IPS-18a (cell line): ENCODE data around the gene EEF1G.
"Not testable (repeated sequence)": the region's sequence is repeated elsewhere in the genome, so short reads cannot be mapped to it uniquely, and the experiment has no call there.

Experiments
- H3K27ac ChIP-seq: one replicate; pipeline ENCODE4 v1.5.1; 2013; ENCODE audit warnings: low read length
- H3K27me3 ChIP-seq: one replicate; pipeline ENCODE4 v1.6.1; 2013; ENCODE audit warnings: mild to moderate bottlenecking, low read length; ENCODE audit not compliant: control insufficient read depth, insufficient read depth
- H3K36me3 ChIP-seq: one replicate; pipeline ENCODE4 v1.6.1; 2013; ENCODE audit warnings: low read depth, low read length; ENCODE audit not compliant: control insufficient read depth
- H3K4me1 ChIP-seq: one replicate; pipeline ENCODE4 v1.6.1; 2013; ENCODE audit warnings: low read depth, low read length; ENCODE audit not compliant: control insufficient read depth
- H3K4me3 ChIP-seq: one replicate; pipeline ENCODE4 v1.5.1; 2013; ENCODE audit warnings: low read length
- H3K9ac ChIP-seq: one replicate; pipeline ENCODE4 v1.6.1; 2013; ENCODE audit warnings: mild to moderate bottlenecking, low read length, moderate library complexity
- H3K9me3 ChIP-seq: one replicate; pipeline ENCODE4 v1.6.1; 2013; ENCODE audit warnings: low read depth, low read length; ENCODE audit not compliant: control insufficient read depth

Gene EEF1G

GRCh38 chr11:62573006-62573591, 592 bp downstream of the EEF1G start:
- Histone ChIP-seq H3K36me3 (peaks cover 59% of the 10 kb centered on the region), H3K27me3 (no peaks in the 10 kb centered on the region), H3K9me3 (no peaks in the 10 kb centered on the region), H3K4me3 (peak overlapping the region; percentile 93), H3K4me1 (peaks cover 7% of the 10 kb centered on the region), H3K9ac (peak overlapping the region; percentile 91), H3K27ac (peak overlapping the region; percentile 79)

DNA sequence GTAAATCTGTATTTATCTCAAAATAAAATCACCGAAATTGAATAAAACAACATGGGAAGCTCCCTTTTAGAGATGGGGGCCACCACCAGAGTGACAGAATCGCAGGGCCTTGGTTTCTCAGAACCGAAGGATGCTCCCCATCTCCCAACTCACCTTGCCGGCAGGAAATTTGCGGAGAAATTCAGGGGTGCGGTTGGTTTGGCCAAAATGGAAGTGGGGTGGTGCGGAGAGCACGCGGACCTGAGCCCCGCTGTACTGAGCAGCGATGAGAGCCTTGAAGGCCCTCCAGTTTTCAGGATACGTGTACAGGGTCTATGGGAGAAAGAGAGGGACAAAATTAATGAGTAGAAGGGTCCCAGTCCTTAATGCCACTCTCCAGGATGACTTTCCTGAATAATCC, 1.3 kb downstream of the EEF1G start:
- Histone ChIP-seq H3K27ac (no peak overlapping the region), H3K36me3 (peaks cover 61% of the 10 kb centered on the region), H3K9ac (peak overlapping the region; percentile 91), H3K9me3 (no peaks in the 10 kb centered on the region), H3K4me1 (peaks cover 7% of the 10 kb centered on the region), H3K4me3 (peak overlapping the region; percentile 93), H3K27me3 (no peaks in the 10 kb centered on the region)

GRCh38 chr11:62571493-62571892, 2.2 kb downstream of the EEF1G start:
- not testable (repeated sequence) for H3K27ac ChIP-seq, H3K27me3 ChIP-seq, H3K9ac ChIP-seq, H3K4me1 ChIP-seq, H3K4me3 ChIP-seq, H3K9me3 ChIP-seq
- H3K36me3 ChIP-seq: peaks cover 61% of the 10 kb centered on the region

GRCh38 chr11:62570903-62571302, 2.8 kb downstream of the EEF1G start:
- not testable (repeated sequence) for H3K9ac ChIP-seq, H3K27ac ChIP-seq, H3K4me1 ChIP-seq, H3K4me3 ChIP-seq, H3K27me3 ChIP-seq, H3K9me3 ChIP-seq
- peaks cover 64% of the 10 kb centered on the region for H3K36me3 ChIP-seq

- H3K4me1 ChIP-seq: peaks cover under 1% of the 10 kb centered on the region
- H3K9ac ChIP-seq: no peak overlapping the region
- no peaks in the 10 kb centered on the region for H3K27me3 ChIP-seq
- H3K4me3 ChIP-seq: no peak overlapping the region
- no peaks in the 10 kb centered on the region for H3K9me3 ChIP-seq
- H3K36me3 ChIP-seq: peaks cover 76% of the 10 kb centered on the region
- H3K27ac ChIP-seq: no peak overlapping the region
These were observed 4.1 kb downstream of the EEF1G start for GRCh38 chr11:62569611-62570010.

GRCh38 chr11:62567018-62567633, 6.6 kb downstream of the EEF1G start:
- Histone ChIP-seq H3K9me3 (no peaks in the 10 kb centered on the region), H3K27me3 (no peaks in the 10 kb centered on the region), H3K4me3 (no peak overlapping the region), H3K27ac (no peak overlapping the region), H3K36me3 (peaks cover 83% of the 10 kb centered on the region), H3K4me1 (no peaks in the 10 kb centered on the region), H3K9ac (no peak overlapping the region)

- H3K9ac ChIP-seq: no peak overlapping the region
- peaks cover 74% of the 10 kb centered on the region for H3K36me3 ChIP-seq
- H3K9me3 ChIP-seq: no peaks in the 10 kb centered on the region
- H3K27ac ChIP-seq: no peak overlapping the region
- no peaks in the 10 kb centered on the region for H3K27me3 ChIP-seq
- H3K4me3 ChIP-seq: no peak overlapping the region
- no peaks in the 10 kb centered on the region for H3K4me1 ChIP-seq
These were observed 7.4 kb downstream of the EEF1G start for GRCh38 chr11:62566247-62566646.

DNA sequence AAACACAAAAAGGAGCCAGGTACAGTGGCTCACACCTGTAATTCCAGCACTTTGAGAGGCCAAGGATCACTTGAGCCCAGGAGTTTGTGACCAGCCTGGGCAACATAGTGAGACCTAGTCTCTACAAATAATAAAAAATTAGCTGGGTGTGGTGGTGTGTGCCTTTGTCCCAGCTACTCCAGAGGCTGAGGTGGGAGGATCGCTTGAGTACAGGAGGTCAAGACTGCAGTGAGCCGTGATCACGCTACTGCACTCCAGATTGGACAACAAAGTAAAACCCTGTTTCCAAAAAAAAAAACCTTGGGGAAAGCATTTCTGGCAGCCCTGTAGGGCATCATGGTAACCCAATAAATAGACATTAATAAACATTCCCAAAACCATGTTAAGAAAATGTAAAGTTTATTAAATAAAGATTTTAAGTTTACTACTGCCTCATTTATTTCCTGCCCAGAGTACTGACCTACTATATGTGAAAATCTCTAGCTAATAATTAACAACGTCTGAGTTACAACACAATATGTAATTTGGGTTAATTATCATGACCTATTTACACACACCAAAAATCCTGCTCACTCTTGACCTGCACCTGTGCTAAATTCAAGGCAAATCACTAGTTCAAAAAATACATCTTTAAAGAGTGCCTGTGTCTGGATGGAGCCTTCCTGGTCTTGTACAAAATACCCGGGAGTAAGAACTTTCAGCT, 8.4 kb downstream of the EEF1G start:
- Histone ChIP-seq H3K9me3 (no peaks in the 10 kb centered on the region), H3K9ac (no peak overlapping the region), H3K36me3 (peaks cover 73% of the 10 kb centered on the region), H3K27me3 (no peaks in the 10 kb centered on the region), H3K4me3 (no peak overlapping the region), H3K4me1 (peaks cover 8% of the 10 kb centered on the region), H3K27ac (no peak overlapping the region)

DNA sequence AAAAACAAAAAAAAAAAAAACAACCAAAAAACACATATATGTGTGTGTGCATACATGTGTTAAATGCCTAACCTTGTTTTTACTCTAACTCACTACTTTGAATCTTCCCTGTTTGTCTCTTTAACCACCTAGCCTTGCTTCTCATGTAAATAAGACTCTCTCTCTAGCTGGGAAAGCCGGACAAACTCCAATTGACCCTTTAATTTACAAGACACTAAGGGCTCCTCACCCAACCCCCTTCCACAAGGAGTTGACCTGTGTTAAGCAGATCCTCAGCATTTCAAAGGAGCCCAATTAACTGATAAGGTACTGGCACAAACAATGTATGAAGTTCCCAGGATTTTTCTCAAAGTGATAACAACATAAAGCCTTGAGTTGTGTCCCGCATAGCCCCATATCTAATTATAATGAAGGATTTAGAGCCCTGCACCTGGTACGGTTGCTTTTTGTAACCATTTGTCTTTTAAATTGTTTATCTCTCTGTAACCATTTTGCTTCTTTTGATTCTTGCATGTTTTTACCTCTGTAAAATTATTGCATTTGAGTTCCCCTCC, 11.9 kb downstream of the EEF1G start:
- not testable (repeated sequence) for H3K9ac ChIP-seq, H3K9me3 ChIP-seq, H3K27ac ChIP-seq, H3K27me3 ChIP-seq, H3K4me3 ChIP-seq
- Histone ChIP-seq H3K36me3 (peaks cover 76% of the 10 kb centered on the region), H3K4me1 (peaks cover 28% of the 10 kb centered on the region)

DNA sequence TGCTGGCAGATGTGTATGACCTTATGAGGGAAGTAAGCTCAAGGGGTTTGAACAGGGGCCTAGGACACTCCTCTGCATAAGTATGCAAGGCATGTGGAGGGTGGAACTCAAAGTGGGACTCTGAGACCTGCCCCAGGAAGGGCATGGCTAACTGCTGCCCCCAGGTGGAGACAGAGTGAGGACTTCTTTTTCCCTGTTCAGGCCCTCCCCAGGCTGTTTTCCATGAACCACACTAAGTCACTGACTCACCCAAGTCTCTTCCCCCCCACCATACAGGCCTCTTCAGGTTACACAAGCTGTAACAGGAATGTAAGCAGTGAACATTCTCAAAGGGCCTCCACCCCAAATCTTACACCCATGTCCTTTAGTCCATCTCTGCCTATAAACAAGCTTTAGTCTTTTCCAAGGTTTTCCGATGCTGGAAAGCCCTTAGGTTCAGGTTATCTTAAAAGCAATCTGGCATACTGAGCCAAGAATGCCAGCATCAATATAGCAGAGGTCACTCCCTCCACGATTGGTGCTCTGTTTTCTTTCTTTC, 13.1 kb downstream of the EEF1G start:
- Histone ChIP-seq H3K9me3 (no peaks in the 10 kb centered on the region), H3K4me1 (peaks cover 39% of the 10 kb centered on the region), H3K27me3 (no peaks in the 10 kb centered on the region), H3K4me3 (no peak overlapping the region), H3K9ac (no peak overlapping the region), H3K36me3 (peaks cover 65% of the 10 kb centered on the region), H3K27ac (no peak overlapping the region)

DNA sequence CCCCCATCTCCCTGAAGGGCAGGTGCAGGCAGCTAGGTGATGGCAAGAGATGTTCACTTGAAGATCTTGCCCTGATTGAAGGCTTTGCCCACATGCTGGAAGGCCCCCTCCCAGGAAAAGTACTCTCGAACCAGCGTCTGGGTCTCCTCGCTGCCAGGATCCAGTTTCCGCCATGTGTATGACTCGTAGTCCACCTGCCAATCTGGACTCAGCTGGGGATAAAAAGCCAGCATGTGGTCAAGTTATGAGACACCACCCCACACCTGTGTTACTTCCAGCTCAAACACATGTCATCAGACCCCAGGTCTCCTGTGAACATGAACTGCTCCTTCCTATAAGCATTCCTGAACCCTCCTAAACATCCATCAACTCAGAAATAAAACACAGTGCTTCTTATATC, 14.1 kb downstream of the EEF1G start:
- peaks cover 56% of the 10 kb centered on the region for H3K36me3 ChIP-seq
- peaks cover 39% of the 10 kb centered on the region for H3K4me1 ChIP-seq

More for the DNA sequence above, 14.1 kb downstream of the EEF1G start:
- not testable (repeated sequence) for H3K27ac ChIP-seq, H3K4me3 ChIP-seq, H3K9me3 ChIP-seq, H3K27me3 ChIP-seq, H3K9ac ChIP-seq
